Epithelial cell of esophagus (primary cell): ENCODE measurements around the gene AGO4.

ENCODE experiments used
- DNase-seq: peaks from one replicate; pipeline ENCODE4 v3.0.0; 2010; ENCODE audit warnings: low read depth
- H3K4me3 ChIP-seq: 2 replicates; pipeline ENCODE4 v1.5.1; 2011; ENCODE audit warnings: mild to moderate bottlenecking, low read length, control low read depth
- TF ChIP-seq, protein P1 (sequence below): IDR thresholded peaks from 2 replicates; pipeline ENCODE4 v1.5.1; 2011; ENCODE audit warnings: low read depth, mild to moderate bottlenecking, low read length, control low read depth, inconsistent platforms; ENCODE audit not compliant: insufficient read depth; ENCODE audit errors: missing control alignments

The AGO4 gene

DNA sequence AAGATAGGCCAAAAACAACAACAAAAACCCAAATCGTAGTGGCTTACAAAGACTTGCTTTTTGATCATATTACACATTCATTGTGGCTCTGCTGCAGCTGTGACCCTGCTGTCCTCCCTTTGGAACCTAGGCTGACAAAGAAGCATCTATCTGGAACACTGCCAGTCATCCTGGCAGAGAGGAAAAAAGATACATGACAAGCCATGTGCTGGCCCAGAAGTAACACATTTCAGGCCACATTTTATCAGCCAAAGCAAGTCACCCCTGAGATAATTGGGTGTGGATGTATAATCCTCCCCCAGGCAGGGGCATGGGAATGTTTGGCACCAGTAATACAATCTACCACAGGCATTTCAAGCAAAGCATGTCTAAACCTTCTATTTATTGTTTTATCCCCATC lies 38.0 kb downstream of the AGO4 start:
- TF ChIP-seq, protein P1, sequence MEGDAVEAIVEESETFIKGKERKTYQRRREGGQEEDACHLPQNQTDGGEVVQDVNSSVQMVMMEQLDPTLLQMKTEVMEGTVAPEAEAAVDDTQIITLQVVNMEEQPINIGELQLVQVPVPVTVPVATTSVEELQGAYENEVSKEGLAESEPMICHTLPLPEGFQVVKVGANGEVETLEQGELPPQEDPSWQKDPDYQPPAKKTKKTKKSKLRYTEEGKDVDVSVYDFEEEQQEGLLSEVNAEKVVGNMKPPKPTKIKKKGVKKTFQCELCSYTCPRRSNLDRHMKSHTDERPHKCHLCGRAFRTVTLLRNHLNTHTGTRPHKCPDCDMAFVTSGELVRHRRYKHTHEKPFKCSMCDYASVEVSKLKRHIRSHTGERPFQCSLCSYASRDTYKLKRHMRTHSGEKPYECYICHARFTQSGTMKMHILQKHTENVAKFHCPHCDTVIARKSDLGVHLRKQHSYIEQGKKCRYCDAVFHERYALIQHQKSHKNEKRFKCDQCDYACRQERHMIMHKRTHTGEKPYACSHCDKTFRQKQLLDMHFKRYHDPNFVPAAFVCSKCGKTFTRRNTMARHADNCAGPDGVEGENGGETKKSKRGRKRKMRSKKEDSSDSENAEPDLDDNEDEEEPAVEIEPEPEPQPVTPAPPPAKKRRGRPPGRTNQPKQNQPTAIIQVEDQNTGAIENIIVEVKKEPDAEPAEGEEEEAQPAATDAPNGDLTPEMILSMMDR: no peak
- no peak for DNase-seq
- no peak overlapping the region for H3K4me3 ChIP-seq

DNA sequence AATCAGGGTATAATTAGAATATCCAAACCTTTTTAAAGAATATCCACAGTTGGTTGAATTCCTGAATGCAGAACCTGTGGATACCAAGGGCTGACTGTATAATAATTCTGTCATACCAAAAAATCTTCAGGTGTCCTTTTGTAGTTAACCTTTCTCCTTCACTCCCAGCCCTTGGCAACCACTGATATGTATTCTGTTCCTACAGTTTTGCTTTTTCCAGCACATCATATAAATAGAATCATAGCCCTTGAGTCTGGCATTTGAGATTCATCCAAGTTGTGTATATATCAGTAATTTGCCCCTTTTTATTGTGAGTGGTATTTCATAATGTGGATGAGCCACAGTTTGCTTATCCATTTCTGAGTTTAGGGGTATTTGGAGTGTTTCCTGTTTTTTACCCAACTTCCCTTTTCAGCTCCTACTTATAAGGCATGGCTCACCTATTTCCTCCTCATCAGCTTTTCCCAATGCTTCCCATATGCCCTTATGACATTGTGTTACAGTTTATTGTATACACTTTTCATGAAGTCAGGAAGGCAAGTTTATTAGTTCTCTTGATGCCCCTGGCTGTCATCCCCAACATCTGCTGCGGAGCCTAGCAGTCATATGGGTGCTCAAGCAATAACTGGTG lies 40.2 kb downstream of the AGO4 start:
- TF ChIP-seq, protein P1: no peak

DNA sequence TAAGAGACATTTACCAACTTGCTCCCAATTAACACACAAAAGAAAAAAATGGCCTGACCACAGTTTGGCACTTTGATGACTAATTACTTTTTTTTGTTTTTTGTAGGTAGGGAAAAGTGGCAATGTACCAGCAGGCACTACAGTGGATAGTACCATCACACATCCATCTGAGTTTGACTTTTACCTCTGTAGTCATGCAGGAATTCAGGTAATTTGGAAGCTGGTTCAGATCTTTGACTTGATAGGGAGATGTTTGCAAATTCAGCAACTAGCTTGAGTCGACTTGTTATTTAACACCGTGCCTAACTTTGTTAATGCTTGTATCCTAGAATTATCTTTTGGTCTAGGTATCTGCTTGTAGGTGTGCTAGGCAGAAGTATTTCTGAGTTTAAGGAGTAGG lies 42.2 kb downstream of the AGO4 start:
- TF ChIP-seq, protein P1: no peak
- H3K4me3 ChIP-seq: no peak overlapping the region
- no peak for DNase-seq

More for the DNA sequence above, 40.2 kb downstream of the AGO4 start:
- H3K4me3 ChIP-seq: no peak overlapping the region
- DNase-seq: no peak

DNA sequence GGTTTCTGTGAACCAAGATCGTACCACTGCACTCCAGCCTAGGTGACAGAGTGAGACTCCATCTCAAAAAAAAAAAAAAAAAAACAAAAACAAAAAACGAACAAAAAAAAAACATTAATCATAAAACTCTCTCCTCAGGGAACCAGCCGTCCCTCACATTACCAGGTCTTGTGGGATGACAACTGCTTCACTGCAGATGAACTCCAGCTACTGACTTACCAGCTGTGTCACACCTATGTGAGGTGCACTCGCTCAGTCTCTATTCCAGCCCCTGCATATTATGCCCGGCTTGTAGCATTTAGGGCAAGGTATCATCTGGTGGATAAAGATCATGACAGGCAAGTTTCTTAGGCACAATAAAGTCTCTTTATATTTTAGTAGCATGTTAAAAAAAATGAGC lies 42.9 kb downstream of the AGO4 start:
- TF ChIP-seq, protein P1: no peak
- H3K4me3 ChIP-seq: no peak overlapping the region
- no peak for DNase-seq

DNA sequence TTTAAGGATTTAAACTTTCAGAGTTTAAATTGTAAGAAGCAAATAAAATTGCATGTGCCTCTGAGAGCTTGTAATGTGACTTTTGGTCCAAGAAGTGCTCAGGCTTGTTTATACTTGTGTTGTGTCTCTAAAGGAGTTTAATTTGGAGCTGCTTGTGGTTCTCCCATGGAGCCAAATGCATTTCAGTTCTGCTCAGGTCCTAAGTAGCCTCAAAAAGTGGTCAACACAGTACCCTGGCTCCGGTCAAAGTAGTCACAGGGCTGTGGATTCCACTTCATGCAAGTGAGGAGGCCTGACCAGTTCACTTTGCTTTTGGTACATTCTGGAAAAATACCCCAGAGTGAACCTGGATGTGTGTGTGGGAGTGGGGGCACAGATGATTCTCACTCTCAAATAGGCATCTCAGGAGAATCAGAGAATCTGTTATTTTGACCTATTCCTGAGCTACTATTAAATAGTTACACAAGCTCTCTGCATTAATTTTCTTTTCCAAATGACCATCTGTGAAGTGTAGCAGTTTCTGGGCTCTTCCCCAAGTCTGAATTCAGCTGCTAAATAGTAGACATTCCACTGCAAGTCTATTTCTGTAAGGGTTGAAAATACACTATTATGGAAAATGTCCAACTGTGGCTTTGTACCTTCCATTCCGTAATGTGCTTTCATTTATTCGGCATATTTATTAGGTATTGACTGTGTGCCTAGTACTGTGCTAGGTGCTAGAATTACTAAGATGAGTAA lies 43.5 kb downstream of the AGO4 start:
- DNase-seq: no peak
- H3K4me3 ChIP-seq: no peak overlapping the region
- TF ChIP-seq, protein P1: no peak

DNA sequence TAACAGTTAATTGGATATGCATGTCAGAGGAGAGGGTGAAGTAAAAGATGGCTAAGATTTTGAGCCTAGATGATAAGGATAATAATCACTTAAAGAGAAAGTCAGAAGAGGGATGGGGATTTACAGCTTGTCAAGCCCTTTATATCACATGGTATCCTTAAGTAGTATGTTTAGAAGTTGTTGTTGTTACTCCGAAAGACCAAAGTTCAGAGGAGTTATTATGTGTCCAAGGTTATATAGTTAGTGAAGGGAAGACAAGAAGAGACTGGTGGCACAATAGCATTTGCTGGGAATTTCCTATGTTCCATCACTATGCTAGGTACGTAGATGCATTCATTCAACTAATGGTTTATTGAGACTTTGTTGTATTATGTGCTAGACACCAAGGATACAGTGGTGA lies 44.4 kb downstream of the AGO4 start:
- no peak for DNase-seq
- TF ChIP-seq, protein P1: no peak
- no peak overlapping the region for H3K4me3 ChIP-seq
